OCI-LY3 (cell line): Measurements from ENCODE around the gene NHS.

Experiments used
- CTCF ChIP-seq: fragments of 200-600, 300-600 bp; sonication (generic); IDR thresholded peaks from 2 replicates; pipeline ENCODE4 v1.5.1; 2014; ENCODE audit warnings: antibody characterized with exemption, low read length, low read depth
- EZH2phosphoT487 ChIP-seq: fragments of 200-600 bp; shearing (Covaris generic); IDR thresholded peaks from 2 replicates; pipeline ENCODE4 v1.6.1; 2018; ENCODE audit warnings: antibody characterized with exemption, mixed run types, low read depth

DNA sequence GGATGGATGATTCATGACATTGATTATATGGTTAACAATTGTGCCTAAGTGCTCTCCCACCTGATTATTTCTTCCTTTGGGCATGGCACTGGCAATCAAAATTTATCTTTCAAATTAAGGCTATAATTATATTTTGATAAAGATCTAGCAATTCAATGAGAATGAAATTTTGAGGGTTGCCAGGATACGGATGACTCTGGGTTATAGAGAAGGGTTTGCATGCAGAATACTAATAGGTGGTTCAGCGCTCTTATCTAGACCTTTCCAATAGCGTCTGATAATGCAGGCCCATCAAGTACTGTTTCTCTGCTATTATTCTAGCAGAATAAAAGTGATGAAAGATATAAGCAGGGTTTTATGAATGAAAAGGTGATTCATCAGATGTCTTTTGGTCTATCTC, 287.4 kb downstream of the NHS start:
- no peak for TF ChIP-seq CTCF
- TF ChIP-seq EZH2phosphoT487: no peak
